ENCODE measurements around the gene GJA9.
"Not testable (repeated sequence)": the region's sequence is repeated elsewhere in the genome, so short reads cannot be mapped to it uniquely, and the experiment has no call there.

GJA9 gene

DNA sequence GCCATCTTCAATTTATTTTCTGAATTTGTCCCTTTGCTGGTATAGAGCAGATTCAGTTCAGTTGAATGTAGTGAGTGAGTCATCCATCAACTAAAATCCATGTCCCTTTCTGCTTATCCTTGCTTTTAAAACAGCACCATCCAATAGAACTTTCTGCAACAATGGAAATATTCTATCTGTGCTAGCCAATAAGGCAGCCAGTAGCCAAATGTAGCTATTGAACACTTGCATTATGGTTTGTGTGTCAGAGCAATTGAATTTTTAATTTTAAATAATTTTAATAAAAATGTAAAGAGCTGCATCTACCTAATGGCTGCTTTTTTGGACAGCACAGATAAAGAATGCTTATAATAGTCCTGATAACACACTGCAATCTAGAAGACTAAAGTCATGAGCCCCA is at the start of gene GJA9:
GJA9 (minus strand) TSS at position 101 of the 400 bp plus-strand sequence. CDS start 5,489 bp downstream, outside the sequence.
- no peak for DNase-seq (ENCODE audit: low read depth in 2 of 2)

DNA sequence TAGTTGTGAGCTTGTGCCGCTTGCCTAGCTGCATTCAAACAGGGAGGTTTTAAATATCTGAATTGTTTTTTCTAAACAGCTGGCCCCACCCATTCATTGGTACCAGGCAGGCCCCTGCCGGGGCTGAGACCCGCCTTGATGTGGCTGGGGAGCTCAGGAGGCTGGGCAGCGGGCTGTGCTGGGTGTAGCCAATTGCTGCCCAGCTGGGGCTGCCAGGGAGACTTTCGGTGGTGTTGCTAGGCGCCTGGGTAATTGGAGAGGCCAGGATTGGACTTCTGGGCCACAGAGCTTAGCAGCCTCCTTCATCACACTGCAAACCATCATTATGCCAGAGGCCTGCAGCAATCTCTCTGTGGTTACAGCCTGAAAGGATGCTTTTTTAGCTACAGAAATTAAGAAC is 48.1 kb upstream of the GJA9 start:
- no peak for DNase-seq (ENCODE audit: low read depth in 2 of 2)

DNA sequence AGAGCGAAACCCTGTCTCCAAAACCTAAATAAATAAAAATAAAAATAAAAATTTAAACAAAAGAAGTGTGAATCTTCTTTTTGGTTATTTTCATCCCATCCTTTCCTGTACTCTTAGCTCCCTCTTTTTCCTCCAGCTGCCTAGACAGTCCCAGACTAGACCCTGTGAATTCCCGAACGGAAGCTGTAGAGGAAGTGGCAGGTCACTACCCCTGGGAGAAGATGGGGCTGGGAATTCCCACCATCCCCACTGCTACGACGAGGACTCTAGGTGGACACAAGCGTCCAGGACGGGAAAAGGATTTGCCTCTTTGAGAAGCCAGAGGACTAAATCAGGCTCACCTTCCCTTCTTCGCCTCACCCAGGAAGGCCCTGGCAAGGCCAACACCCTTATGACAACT is 47.7 kb upstream of the GJA9 start:
- DNase-seq (ENCODE audit: low read depth in 2 of 2) = no peak

DNA sequence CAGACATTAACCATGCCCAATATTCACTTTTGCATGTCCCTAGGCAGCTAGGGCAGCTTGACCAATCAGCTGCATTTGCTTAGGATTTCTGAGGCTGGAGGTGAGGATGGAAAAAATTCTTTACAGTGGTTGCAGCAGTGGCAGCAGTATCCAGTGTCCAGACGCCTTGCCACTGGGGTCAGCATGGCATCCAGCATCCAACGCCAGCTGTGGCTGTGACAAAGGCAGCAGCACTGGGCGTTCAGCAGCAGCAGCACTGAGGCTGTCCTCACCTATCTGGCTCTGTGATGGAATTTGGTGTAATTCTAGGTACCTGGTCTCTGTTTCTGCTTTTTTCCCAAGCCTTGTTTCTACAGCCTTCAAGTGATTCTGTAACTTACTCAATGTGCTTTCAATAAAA is 44.7 kb upstream of the GJA9 start:
- no peak for DNase-seq (ENCODE audit: low read depth in 2 of 2)

DNA sequence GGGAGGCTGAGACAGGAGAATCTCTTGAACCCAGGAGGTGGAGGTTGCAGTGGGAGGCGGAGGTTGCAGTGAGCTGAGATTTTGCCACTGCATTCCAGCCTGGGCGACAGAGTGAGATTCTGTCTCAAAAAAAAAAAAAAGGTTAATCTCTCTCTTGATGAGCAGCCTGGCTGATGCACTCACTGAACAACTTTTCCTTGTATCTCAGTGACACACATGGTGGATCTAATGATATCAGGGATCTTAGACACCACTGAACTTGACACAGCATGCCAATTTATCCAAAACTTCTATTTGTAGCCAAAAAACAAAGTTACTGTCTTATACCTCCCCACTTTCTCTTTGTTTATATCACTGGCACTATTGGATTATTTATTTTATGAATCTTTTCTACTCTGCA is 44.0 kb upstream of the GJA9 start:
- DNase-seq (ENCODE audit: low read depth in 2 of 2) = no peak

DNA sequence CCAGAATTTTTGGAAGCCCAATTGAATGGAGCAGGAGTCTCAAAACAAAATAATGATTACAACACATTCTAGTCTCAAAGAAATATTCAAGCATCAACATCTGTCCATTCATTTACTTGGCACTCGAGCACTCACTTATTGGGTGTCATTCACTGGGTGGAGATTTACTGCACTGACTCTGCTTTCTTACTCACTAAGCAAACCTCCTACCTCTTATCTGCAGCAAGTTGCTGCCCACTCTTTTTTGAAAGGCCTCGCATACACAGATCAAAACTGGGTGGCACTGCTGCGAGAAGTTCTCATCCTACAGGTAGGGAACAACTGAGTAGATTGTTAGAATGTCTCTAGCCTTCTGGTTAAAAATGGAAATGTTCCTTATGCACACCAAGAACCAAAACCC is 42.2 kb upstream of the GJA9 start:
- no peak for DNase-seq (ENCODE audit: low read depth in 2 of 2)

DNA sequence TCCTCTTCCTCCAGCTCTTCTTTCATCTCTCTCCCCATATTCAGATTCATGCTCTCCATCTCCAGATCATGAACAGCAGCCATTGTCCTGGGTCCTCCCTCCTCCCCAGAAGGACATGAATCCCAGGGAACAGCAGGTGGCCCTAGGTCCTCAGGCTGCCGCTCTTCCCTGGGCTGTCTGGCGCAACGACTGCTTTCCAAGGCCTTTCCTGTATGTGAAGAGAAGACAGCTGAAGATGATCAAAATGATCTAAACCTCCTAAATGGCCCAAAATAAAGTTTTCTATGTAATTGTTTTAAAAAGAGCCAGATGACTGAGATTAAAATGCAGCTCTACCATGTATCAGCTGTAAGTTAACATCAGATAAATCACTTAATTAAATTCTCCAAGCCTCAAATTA is 37.7 kb upstream of the GJA9 start:
- no peak for DNase-seq (ENCODE audit: low read depth in 2 of 2)

DNA sequence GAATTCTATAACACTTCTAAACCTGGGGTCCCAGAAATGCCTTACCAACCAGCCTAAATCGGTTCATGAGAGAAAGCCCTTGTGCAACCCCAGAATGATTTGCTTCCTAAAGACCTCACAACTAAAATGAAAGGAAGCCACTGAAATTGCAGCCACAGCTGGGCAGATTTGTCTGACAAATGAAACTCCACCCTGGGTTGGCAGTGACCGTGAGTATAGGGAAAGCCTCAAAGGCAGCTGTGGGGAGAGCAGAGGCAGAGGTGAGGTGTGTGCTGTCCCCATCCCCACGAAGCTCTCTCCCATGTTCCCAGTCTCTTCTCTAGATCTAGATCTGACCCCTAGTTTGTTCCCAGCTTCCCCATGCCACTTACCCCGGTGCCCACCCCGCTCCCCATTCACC is 37.2 kb upstream of the GJA9 start:
- DNase-seq (ENCODE audit: low read depth in 2 of 2) = no peak

DNA sequence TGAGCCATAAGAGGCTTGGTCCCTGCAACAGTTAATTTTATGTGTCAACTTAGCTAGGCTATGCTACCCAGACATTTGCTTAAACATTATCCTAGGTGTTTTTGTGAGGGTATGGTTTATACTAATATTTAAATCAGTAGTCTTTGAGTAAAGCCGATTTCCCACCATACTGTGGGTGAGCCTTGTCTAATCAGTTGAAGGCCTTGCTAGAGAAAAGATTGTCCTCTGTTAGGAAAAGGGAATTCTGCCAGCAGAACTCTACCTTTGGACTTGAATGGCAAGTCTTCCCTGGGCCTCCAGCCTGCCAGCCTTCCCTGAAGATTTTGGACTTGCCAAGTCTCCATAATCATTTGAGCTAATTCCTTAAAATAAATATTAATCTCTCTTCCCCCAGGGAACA is 36.4 kb upstream of the GJA9 start:
- DNase-seq (ENCODE audit: low read depth in 2 of 2) = no peak

DNA sequence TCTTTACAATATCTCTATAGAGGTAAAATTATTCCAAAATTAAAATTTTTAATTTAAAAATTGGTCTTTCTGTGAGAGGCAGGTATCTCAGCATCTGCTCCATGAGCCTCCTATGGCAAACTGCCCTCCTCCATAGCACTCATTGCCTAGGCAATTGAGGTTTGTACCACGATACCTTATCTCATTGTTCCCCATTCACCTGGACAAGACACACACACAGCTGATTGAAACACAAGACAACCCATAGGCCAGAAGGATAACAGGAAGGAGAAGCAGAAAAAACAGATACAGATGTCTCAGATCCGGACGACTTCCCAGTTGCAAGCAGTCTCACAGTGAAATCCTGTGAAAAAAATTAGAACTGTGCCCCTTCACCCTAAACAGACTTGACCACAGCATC is 36.0 kb upstream of the GJA9 start:
- no peak for DNase-seq (ENCODE audit: low read depth in 2 of 2)

DNA sequence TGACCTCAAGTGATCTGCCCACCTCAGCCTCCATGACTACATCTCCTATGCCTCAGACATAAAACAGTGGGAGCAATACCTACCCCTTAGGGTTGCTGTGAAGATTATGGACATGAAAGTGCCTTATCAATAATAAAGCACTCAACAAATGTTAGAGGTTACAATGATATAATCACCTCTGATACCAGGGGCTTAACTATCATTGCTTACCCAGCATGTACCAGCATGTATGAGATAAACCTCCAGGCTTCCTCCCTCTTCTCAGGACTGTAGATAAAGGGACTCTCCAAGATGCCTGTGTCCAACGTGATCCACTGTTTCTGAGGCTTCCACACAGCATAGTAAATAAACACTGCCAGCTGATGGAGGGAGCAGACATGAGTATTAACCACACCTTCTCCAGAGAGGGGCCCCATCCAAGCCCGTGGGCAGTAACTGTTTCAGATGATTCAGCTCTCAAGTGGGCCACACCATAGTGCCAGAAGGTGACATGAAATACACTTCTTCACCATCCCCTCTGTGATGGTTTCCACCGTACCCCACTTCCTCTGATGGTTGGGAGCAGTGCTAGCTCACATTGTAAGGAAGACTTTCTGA is 34.1 kb upstream of the GJA9 start:
- DNase-seq (ENCODE audit: low read depth in 2 of 2) = no peak

DNA sequence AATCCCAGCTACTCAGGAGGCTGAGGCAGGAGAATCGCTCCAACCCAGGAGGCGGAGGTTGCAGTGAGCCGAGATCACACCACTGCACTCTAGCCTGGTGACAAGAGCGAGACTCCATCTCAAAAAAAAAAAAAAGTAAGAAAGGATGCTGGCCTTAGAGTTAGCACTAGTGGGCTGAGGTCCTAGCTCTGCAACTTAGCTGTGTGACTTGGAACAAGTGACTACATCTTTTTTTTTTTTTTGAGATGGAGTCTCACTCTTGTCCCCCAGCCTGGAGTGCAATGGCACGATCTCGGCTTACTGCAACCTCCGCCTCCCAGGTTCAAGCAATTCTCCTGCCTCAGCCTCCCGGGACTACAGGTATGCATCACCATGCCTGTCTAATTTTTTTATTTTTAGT is 33.5 kb upstream of the GJA9 start:
- not testable (repeated sequence) for DNase-seq (ENCODE audit: low read depth in 2 of 2)

DNA sequence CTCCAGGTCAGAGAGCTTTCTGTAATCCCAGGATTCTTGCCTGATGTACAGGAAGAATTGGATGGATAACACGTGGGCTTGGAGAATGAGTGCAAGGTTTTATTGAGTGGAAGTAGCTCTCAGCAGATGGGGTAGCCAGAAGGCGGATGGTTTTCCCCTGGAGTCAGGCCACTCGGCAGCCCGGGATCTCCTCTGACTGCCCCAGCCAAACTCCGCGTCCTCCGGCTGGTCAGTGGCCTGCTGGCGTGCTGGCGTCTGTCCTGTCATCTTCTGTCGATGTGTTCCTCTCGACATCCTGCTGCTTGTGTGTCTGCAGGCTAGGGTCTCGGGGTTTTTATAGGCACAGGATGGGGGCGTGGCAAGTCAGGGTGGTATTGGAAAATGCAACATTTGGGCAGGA is 27.4 kb upstream of the GJA9 start:
- DNase-seq (ENCODE audit: low read depth in 2 of 2) = no peak

DNA sequence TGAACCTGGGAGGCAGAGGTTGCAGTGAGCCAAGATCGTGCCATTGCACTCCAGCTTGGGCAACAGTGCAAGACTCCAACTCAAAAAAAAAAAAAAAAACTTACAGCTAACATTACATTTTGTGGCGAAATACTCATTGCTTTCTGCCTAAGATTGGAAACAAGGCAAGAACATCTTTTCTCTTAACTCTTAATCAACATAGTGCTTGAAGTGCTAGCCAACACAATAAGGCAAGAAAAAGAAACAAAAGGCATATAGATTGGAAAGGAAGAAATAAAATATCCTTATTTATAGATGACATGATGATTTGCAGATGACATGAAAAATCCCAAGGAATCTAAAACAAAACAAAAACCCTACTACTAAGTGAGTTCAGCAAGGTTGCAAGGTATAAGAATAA is 24.6 kb upstream of the GJA9 start:
- DNase-seq (ENCODE audit: low read depth in 2 of 2) = no peak

DNA sequence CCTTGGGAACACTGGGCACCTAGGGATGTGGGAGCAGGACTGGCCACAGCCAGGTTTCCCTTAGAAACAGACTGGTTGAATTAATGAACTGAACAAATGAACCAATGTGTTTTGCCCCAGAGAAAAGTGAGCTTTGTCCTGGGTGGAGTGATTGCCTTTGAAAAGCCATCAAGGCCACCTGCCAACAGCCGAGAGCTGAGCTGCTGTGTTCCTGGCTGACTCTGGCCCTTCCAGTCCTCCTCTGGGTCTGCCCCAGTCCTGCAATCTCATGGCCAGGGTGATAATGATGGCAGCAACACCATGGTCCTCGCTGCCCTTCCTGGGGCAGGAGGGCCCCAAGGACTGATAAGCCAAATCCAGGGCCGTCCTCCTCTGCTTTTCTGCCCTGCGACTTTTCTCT is 18.2 kb upstream of the GJA9 start:
- DNase-seq (ENCODE audit: low read depth in 2 of 2) = no peak

DNA sequence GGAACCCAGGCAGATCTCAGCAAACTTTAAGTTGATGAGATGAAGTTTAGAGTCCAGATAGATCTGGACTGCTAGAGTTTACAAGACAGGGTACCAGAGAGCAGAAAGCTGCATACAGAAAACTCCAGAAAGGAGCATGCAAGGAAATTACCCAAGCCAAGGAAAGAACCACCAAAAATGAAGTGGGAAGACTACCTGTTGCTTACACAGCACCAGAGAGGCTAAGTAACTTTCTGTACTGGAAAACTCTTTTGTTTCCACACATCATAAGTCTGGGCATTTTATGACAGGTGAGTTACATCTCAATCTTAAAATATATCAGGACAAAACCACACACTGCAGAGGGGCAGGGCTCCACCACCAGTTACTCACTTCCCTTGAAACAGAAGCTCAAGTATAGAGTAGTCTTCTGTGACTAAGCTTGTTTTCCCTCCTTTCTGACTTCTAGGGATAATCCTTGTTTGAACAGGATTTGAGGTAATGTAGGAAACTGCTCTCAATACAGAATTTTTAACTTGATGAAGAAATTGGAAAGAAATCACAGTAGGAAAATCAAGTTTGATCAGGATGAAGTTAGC is 17.4 kb upstream of the GJA9 start:
- no peak for DNase-seq (ENCODE audit: low read depth in 2 of 2)

DNA sequence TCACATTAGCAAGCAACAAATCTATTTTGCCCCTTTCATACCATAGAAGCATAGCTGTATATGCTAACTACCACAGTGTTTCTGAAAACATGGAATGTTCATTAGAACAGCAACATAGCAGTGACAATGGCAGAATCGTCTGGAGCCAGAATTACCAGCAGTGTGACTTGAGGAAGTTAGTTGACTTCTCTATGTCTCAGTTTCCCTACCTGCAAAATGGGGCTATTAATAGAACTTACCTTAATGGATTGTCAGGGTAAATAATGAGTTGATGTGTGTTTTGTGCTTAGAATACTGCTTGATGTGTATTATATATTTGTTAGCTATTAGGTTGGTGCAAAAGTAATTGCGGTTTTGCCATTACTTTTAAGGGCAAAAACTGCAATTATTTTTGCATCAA is 14.8 kb upstream of the GJA9 start:
- no peak for DNase-seq (ENCODE audit: low read depth in 2 of 2)

DNA sequence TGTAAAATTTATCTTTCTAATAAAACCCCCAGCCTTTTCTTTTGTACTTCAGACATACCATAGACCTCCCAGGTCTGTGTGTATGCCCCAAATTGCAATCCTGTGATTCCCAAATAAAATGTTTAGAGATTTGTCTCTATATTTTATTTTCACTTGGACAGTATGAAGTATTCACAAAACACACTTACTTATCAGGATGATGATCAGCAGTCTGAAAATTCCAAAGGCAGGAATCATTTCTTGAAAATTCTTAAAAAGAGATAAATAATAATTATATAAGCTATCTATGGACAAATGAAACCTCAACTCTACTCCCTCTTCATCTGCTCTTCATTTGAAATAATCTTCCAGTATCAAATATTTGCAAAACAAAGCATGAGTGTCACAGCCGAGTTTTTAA is 11.6 kb upstream of the GJA9 start:
- DNase-seq (ENCODE audit: low read depth in 2 of 2) = no peak

DNA sequence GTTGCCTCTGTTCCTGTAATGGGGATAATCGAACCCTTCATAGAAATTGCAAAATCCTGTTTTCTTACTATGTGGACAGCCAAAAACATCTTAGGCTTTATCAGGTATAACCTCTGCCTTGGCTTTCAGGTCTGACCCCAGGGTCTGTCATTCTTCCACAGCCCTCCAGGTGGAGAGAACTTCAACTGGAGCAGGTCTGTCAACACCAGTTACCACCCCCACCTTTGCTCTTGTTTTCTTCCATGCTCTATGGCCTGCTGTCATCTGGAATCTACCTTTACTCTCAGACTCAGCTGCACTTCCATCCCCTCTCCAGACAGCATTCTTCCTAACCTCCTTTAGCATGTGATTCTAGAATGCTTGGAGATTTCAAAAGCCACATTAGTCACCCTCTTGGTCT is 10.4 kb upstream of the GJA9 start:
- no peak for DNase-seq (ENCODE audit: low read depth in 2 of 2)

DNA sequence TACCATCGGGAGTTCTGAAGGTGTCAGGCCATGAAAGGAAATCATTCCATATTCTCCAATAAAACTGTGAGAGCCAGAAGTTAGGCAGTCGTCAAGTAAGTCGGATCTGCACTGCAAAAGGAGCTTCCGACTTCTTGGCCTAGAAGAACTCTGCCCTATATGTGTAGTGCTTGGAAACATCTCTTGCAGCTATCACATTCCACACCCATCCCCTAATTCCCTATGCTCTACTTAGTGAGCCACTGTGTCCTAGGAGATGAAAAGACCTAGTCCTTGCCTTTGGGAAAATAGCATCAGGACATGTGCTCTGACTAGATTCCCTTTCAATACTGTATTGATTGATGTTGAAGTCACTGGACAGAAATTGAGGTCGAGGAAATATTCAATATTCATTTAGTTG is 8.2 kb upstream of the GJA9 start:
- DNase-seq (ENCODE audit: low read depth in 2 of 2) = no peak

DNA sequence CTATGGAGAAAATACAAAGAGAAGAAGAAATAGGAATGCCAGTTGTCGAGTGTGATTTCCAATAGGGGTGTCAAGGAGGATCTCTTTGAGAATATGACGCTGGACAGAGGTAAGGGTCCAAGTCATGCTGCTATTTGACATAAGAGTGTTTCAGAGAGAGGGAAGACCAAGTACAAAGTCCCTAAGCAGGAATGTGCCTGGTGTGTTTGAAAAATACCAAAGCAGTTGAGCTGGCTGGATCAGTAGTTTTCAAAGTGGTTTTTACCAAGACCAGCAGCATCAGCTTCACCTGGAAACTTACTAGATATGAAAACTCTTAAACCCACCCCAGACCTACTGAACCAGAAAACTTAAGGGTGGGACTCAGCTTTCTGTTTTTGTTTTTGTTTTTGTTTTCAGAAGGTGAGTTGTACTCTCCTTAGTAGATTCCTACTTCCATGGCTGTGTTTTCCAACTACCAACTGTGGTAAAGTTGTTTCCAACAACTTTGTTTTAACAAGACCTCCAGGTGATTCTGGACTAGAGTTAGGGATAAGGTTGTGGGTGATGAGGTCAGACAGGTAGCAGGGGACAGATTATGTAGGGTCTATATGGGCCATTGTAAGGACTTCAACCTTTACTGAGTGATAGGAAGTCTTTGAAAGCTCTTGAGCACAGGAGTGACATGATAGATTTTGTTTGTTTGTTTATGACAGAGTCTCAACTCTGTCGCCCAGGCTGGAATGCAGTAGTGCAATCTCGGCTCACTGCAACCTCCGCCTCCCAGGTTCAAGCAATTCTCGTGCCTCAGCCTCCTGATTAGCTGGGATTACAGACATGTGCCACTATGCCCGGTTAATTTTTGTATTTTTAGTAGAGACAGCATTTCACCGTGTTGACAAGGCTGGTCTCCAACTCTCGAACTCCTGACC is 7.3 kb upstream of the GJA9 start:
- no peak for DNase-seq (ENCODE audit: low read depth in 2 of 2)

DNA sequence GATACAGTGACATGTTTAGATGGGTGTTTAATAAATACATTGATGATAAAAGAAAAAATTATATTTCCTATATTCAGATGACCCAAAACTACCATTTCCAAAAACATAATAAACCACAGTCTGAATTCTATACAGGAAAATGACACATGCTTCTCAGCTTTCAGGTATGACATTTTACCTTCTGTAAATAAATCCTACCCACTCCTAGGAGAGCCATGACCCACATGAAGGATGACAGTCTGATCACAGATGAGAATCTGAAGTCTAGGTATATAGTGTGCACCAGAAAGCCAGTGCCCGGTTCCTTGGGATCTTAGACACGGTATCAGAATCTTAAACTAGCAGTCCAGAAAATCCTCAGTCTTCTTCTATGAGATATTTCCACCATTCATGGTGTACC is 3.7 kb upstream of the GJA9 start:
- no peak for DNase-seq (ENCODE audit: low read depth in 2 of 2)

DNA sequence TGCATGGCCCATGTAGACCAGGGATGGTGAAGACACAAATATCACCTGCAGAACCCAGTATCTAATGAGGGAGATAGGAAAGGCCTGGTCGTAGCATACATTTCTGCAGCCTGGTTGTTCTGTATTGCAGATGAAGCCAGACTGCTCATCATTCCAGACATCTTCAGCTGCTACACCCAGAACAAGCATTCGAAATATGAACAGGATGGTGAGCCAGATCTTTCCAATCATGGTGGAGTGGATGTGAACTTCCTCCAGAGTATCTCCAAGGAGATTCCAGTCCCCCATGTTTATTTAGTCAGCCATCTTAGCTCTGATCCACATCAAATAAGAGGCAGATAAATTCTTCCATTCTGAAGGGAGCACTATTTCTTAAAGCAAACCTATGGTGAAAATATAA is 5.6 kb downstream of the GJA9 start:
- no peak for DNase-seq (ENCODE audit: low read depth in 2 of 2)
